ENCODE results near the gene RNF187. TPM values are rescaled to one million over a fixed set of nuclear protein-coding genes. Genes with fewer than 3 reads are reported as not detected.

The RNF187 gene
- total and polyA plus RNA-seq, 2 donors (not counting 1 experiment from before 2014, with no cell fraction given), result 46.1 to 89.5 TPM

- Histone ChIP-seq H3K4me3 (replicated peaks in 1 of 4; ENCODE audit: control extremely low read depth in 1 of 4, insufficient read depth in 1 of 4, low read depth in 3 of 4, low read length in 4 of 4) (no peak overlapping the region), H2AFZ (ENCODE audit: low read length) (no peak overlapping the region), H3K36me3 (ENCODE audit: control insufficient read depth, insufficient read depth, low read length) (peaks cover 11% of the 10 kb centered on the region), H3K9me3 (ENCODE audit: control insufficient read depth, insufficient read depth, low read depth, low read length) (no peaks in the 10 kb centered on the region), H3K79me2 (ENCODE audit: control insufficient read depth, insufficient read depth, low read length) (peaks cover 1% of the 10 kb centered on the region), H3K4me2 (ENCODE audit: extremely low read depth, insufficient read depth, low read length) (no peak overlapping the region), H3K27me3 (ENCODE audit: control insufficient read depth, insufficient read depth, low read length) (no peaks in the 10 kb centered on the region), H3K27ac (ENCODE audit: insufficient read depth, low read length) (no peak overlapping the region), H3K9ac (ENCODE audit: insufficient read depth, low read length) (no peak overlapping the region), H3K4me1 (ENCODE audit: control insufficient read depth, extremely low read depth, insufficient read depth, low read length) (no peaks in the 10 kb centered on the region), H4K20me1 (ENCODE audit: control insufficient read depth, extremely low read depth, insufficient read depth, low read length) (no peaks in the 10 kb centered on the region)
- no peak for DNase-seq (ENCODE audit: low read depth in 2 of 2)
- TF ChIP-seq CTCF (conservative IDR thresholded peaks at IDR 0.05 in 1 of 2, IDR thresholded peaks at IDR 0.05 in 1 of 2; ENCODE audit: low read depth in 1 of 2, low read length in 2 of 2) (no peak), EZH2 (IDR thresholded peaks at IDR 0.05; ENCODE audit: low read length, missing control alignments) (no peak)
Measured at GRCh38 chr1:228494970-228495853, 8.0 kb downstream of the RNF187 start.

DNA sequence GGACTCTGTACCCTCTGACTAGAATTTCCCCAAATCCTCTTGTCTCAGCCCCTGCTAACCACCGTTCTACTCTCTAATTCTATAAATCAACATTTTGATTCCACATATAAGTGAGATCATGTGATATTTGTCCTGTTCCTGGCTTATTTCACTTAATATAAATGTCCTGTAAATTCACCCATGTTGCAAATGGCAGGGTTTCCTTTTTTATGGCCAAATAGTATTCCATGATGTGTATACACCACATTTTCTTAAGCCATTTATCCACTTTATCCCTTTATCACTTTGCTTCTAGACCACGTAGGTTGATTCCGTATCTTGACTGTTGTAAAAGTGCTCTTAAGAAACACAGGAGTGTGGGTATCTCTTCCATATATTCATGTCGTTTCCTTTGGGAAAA, 8.9 kb downstream of the RNF187 start:
- no peaks in the 10 kb centered on the region for H3K4me1 ChIP-seq (ENCODE audit: control insufficient read depth, extremely low read depth, insufficient read depth, low read length)
- H3K27me3 ChIP-seq (ENCODE audit: control insufficient read depth, insufficient read depth, low read length), result no peaks in the 10 kb centered on the region
- H3K9me3 ChIP-seq (ENCODE audit: control insufficient read depth, insufficient read depth, low read depth, low read length), result no peaks in the 10 kb centered on the region
- H2AFZ ChIP-seq (ENCODE audit: low read length), result no peak overlapping the region
- H3K9ac ChIP-seq (ENCODE audit: insufficient read depth, low read length), result no peak overlapping the region
- peaks cover 7% of the 10 kb centered on the region for H3K36me3 ChIP-seq (ENCODE audit: control insufficient read depth, insufficient read depth, low read length)
- H4K20me1 ChIP-seq (ENCODE audit: control insufficient read depth, extremely low read depth, insufficient read depth, low read length), result no peaks in the 10 kb centered on the region
- TF ChIP-seq CTCF (conservative IDR thresholded peaks at IDR 0.05 in 1 of 2, IDR thresholded peaks at IDR 0.05 in 1 of 2; ENCODE audit: low read depth in 1 of 2, low read length in 2 of 2) (no peak), EZH2 (IDR thresholded peaks at IDR 0.05; ENCODE audit: low read length, missing control alignments) (no peak)
- DNase-seq (ENCODE audit: low read depth in 2 of 2), result no peak
- H3K4me2 ChIP-seq (ENCODE audit: extremely low read depth, insufficient read depth, low read length), result no peak overlapping the region
- H3K79me2 ChIP-seq (ENCODE audit: control insufficient read depth, insufficient read depth, low read length), result no peaks in the 10 kb centered on the region
- no peak overlapping the region for H3K27ac ChIP-seq (ENCODE audit: insufficient read depth, low read length)
- no peak overlapping the region for H3K4me3 ChIP-seq (replicated peaks in 1 of 4; ENCODE audit: control extremely low read depth in 1 of 4, insufficient read depth in 1 of 4, low read depth in 3 of 4, low read length in 4 of 4)

DNA sequence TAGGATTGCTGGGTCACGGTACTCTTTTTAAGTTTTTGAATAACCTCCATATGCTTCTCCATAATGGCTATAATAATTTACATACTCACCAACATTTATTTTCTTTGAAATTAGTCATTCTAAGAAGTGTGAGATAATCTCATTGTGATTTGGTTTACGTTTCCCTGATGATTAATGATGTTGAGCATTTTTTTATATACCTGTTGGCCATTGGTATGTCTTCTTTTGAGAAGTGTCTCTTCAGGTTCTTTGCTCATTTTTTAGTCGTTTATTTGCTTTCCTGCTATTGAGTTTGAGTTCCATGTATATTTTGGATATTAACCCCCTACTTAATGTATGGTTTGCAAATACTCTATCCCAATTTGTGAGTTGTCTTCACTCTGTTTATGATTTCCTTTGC, 9.3 kb downstream of the RNF187 start:
- no peaks in the 10 kb centered on the region for H3K4me1 ChIP-seq (ENCODE audit: control insufficient read depth, extremely low read depth, insufficient read depth, low read length)
- H3K27me3 ChIP-seq (ENCODE audit: control insufficient read depth, insufficient read depth, low read length), result no peaks in the 10 kb centered on the region
- peaks cover 7% of the 10 kb centered on the region for H3K36me3 ChIP-seq (ENCODE audit: control insufficient read depth, insufficient read depth, low read length)
- no peak overlapping the region for H3K9ac ChIP-seq (ENCODE audit: insufficient read depth, low read length)
- no peaks in the 10 kb centered on the region for H3K79me2 ChIP-seq (ENCODE audit: control insufficient read depth, insufficient read depth, low read length)
- no peak overlapping the region for H3K4me3 ChIP-seq (replicated peaks in 1 of 4; ENCODE audit: control extremely low read depth in 1 of 4, insufficient read depth in 1 of 4, low read depth in 3 of 4, low read length in 4 of 4)
- H3K4me2 ChIP-seq (ENCODE audit: extremely low read depth, insufficient read depth, low read length), result no peak overlapping the region
- H3K27ac ChIP-seq (ENCODE audit: insufficient read depth, low read length), result no peak overlapping the region
- no peak for DNase-seq (ENCODE audit: low read depth in 2 of 2)
- no peaks in the 10 kb centered on the region for H4K20me1 ChIP-seq (ENCODE audit: control insufficient read depth, extremely low read depth, insufficient read depth, low read length)
- no peaks in the 10 kb centered on the region for H3K9me3 ChIP-seq (ENCODE audit: control insufficient read depth, insufficient read depth, low read depth, low read length)
- H2AFZ ChIP-seq (ENCODE audit: low read length), result no peak overlapping the region
- TF ChIP-seq CTCF (conservative IDR thresholded peaks at IDR 0.05 in 1 of 2, IDR thresholded peaks at IDR 0.05 in 1 of 2; ENCODE audit: low read depth in 1 of 2, low read length in 2 of 2) (no peak), EZH2 (IDR thresholded peaks at IDR 0.05; ENCODE audit: low read length, missing control alignments) (no peak)

Measured in fibroblast of lung (primary cell).